HG02884 (cell line): ENCODE data around the gene CKAP5.

Experiments used
- ATAC-seq: cut with Tn5 transposase; IDR thresholded peaks from one replicate; pipeline ENCODE4 v1.9.1; 2021; ENCODE audit warnings: mild to moderate bottlenecking, moderate library complexity; ENCODE audit not compliant: unreplicated experiment

The CKAP5 gene

DNA sequence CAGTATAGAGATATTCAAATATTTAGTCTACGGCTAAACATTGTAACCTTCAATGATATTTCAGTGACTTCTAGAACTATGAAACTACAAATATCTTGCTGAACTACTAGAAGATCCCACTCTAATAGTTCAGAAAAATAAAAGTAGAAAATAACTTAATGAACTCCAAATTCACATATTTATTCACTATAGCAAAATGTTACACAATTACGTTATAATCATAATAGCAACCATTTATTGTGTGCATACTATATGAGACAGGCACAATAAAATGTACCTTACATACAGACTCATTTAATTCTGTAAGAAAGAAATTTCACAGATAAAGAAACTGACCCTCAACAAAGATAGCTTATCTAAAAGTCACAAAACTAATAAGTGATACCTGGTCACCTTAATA is 69.2 kb downstream of the CKAP5 start:
- ATAC-seq: no peak

DNA sequence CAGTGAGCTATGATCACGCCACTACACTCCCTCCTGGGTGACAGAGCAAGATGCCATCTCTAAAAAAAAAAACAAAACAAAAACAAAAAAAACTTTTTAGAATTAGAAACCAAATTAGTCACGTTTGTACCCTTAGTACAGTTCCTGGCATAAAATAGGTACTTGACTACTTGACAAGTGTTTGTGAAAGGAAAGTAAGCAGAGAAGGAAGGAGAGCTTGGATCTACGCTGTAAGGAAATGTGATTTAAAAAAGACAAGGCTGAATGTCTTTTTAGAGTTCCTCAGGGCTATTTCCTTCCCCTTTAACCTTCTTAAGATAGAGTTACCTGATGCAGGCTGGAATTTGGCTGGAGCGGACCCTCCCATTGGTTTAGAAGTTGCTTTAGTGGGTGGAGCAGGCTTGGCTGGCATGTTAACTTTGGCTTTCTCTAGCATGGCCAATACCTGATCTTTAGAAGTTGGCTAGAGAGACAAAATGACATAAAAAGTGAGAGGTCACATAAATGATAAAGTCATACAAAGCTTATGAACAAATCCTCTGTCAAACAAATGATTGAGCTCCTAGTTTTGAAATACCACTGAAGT is 76.4 kb downstream of the CKAP5 start:
- no peak for ATAC-seq

DNA sequence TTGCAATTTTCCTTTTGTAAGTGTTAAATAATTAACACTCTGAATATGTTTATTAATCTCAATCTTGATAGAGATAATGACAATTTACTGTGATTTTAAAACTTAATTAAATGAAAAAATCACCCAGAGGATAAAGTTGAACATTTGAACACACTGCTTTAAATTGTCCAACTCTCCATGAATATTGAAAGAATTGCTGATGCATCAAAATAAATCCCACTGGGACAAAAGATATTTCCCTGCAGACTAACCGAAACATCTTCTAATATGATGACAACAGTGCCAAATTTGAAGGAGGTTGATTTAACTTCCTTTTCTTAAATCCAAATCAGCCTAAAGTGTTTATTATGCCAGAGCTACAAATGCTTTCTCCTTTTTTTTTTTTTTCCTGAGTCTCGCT is 79.4 kb downstream of the CKAP5 start:
- ATAC-seq: no peak

DNA sequence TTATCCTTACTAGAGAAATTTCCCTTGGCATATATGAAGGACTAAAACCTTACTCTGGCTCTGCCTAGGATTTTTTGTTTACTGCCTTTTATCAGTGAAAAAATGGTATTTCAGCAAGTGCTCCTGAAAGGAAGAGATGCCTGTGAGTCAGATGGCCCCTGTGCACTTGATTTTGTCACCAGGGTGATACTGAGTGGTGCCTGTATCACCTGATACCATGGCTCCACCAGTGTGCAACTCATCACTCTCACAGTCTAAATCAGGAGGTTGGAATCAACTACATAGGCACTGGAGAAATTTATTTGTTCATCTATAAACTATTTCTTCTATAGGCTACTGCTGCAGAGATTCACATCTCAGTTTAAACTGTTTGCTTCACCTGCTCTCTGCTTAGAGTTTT is 83.8 kb downstream of the CKAP5 start:
- no peak for ATAC-seq

DNA sequence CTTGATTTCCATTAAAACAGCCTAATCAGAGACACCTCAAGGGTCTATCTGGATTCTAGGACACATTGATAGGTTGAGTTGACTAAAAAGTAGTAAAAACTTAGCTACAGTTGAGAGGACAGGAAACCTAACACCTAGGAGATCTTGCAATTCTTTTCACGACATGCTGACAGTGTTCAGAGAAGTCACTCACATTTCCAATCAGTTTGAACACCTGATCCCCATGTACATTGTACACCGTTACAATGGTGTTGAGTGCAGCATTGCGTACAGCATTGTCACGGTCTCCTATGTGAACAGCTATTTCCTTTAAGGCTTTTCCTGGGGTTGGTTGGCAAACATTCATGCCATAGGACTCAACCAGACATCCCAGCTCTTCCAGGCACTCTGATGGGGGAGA is 84.3 kb downstream of the CKAP5 start:
- ATAC-seq: no peak

DNA sequence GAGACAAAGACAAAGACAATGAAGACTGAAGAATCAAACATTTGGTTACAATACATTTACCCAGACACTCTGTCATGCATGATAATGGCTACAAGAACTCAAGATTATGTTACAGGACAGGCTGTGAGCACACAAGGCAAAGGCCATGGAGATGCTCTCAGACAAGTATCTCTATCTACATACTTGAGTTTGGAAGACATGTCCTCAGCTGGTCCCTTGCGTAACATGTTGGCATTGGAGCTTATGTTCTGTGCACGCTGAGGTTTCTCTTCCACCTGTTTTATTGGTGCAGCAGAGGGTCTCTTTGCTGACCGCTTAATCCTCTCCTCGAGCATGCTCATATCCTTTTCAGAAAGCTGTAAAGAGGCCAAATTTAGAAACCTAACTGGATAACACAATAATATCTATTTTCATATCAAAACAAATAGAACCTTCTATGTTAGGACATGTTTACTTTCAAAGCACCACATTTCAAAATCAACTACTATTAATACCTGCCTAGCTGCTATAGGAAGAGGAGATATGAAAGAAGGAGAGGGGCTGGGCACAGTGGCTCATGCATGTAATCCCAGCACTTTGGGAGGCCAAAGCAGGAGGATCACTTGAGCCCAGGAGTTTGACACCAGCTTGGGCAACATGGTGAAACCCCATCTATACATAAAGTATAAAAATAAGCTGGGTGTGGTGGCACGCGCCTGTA is 85.5 kb downstream of the CKAP5 start:
- no peak for ATAC-seq

DNA sequence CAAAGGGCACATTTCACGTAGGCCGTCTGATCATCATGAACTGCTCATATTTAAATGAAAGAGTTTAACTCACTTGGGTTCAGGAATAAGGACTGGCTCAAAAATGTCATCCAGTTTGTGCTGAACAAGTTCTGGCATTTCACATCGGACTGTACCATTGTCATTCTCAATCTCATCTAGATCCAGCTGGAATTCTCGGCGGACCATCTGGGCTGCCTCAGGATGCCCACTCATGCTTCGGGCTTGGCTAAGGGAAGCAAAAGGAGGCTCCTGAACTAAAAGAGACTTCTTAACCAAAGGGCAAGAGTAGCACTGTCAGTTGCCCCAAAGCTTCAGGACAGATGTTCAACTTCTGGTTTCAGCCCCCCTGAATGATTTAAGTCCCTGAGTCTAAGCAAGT is 86.9 kb downstream of the CKAP5 start:
- ATAC-seq: no peak

DNA sequence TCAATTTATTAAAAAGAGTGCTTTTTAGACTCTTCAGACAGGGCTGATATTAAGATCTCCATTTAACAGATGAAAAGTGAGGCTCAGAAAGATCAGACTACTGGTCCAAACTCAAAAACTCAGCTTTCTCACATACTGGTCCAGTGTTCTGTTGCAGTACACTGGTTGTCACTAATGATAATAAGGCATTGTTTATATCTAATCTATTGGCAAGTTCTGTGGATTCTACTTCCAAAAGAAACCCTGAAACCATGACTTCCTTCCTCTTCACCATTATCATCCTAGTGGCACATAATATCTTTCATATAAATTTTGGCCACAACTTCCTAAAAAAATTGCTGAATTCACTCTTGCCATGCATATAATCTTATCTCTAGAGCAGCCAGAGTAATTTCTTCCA is 90.1 kb downstream of the CKAP5 start:
- ATAC-seq: no peak

DNA sequence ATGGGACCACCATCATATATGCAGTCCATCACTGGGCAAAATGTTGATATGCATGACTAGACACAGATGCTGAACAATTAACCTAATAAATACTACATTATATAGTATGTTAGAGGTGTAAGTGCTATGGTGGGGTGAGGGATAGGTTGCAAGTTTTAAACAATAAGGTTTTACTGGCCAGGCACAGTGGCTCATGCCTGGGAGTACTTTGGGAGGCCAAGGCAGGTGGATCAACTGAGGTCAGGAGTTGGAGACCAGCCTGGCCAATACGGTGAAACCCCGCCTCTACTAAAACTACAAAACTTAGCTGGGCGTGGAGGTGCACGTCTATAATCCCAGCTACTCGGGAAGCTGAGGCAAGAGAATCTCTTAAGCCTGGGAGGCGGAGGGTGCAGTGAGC is 98.9 kb downstream of the CKAP5 start:
- no peak for ATAC-seq

DNA sequence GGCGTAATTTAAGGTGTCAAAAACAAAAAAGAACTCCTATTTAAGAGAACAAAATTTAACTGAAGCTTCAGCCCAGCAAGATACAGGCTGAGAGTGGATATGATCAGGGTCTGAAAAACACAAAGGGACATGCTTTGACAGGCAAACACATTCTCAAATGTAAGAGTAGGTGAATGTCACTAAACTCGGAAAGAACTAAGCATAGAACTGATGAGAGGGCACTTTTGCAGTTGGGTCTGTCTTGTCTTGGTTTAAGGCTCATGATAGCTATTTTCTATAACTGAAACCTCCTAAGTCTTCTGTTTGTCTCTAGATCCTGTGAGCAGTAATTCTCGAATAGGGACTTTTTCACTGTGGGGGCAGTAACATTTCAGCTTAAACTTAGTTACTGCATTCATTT is 100.1 kb downstream of the CKAP5 start:
- no peak for ATAC-seq

DNA sequence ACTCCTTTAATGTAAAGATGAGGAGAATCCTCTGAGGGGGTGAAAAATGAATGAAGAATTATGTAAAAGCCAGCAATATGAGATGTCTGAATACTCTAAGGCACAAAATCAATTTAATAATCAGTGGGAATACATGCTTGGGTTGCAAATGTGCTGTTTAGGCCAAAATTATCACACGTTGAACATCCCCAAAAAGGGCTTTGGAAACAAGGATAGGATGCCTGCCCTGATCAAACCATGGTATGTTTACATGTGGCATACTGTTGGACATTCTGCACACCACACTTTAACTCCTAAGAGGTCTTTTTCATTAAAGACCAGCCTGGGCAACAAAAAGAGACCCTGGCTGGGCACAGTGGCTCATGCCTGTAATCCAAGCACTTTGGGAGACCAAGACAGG is 100.8 kb downstream of the CKAP5 start:
- ATAC-seq: no peak

DNA sequence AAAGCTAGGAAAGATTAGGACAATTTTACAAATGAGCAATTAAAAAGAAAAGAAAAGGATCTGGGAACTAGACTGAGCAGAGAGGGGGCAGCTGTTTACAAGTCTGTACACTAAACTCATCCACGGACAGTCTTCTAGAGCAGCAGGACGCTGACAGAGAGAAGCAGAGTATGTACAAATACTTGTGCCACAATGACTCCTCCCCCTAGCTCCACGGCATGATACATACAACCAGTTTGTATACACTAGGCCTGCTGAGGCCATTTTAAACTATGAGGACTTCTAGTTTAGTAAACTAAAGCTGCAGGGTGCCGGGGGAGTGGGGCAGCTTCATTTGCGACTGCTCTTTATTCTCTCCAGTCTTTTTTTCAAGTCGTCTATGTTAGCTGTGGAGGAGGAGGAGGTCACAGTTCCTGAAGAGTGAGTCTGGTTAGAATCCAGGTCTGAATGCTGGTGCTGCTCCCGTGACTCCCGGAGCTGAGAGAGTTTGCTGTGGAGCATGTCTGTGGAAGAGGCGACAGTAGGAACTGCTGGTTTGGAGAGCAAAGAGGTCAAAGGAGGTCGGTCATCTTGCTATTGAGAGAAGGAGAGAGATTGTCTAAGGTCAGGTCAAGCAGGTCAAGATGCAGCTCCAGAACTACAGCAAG is 102.3 kb downstream of the CKAP5 start:
- ATAC-seq: no peak

DNA sequence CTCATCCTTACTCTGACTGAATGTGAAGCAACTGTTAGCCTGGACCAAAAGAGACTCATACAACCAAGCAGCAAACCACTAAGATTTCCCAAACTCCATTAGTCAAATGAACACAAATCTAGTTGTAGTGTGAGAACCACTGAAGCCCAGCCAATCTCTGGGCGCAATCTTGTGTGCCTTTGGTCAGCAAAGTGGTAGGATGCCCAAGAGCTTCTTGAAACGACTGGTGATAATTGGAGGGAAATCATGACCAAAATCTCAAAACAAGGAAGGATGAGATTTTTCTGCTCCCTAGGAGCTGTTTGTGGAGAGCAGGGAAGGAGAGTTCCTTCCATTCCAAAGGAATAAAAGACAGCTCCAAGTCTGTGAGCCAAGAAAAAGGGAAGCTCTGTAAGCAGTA is 103.0 kb downstream of the CKAP5 start:
- ATAC-seq: no peak

DNA sequence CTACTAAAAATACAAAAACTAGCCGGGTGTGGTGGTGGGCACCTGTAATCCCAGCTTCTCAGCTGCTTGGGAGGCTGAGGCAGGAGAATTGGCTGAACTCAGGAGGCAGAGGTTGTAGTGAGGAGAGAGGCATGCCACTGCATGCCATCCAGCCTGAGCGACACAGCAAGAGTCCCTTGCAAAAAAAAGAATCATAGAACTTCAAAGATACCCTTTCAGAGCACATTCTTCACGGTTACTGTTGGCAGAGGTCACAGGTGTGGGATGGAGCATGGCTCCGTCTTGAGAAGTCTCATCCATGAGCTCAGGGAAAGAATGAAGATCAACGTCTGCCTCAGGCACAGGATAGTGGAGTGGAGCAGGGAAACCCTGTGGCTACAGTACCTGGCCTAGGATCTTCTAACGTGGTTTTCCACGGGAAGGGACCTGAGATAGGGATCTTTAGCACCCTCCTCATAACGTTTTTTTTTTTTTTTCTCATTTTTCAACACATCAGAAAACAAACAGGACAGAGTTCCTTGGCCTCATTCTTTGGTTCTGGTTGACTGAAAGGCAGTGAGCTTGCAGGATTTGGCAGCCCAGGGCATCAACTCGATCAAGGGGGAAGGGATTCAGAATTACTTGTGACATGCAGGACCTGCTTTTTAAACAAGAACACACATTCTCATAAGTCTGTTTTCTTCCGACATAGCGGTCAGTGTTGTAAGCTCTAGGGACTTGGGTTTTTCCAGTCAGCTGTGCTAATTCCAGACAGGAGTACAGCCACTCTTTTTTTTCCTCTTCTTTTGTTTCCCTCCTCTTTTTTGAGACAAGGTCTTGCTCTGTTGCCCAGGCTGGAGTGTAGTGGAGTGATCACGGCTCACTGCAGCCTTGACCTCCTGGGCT is 104.2 kb downstream of the CKAP5 start:
- ATAC-seq: no peak

DNA sequence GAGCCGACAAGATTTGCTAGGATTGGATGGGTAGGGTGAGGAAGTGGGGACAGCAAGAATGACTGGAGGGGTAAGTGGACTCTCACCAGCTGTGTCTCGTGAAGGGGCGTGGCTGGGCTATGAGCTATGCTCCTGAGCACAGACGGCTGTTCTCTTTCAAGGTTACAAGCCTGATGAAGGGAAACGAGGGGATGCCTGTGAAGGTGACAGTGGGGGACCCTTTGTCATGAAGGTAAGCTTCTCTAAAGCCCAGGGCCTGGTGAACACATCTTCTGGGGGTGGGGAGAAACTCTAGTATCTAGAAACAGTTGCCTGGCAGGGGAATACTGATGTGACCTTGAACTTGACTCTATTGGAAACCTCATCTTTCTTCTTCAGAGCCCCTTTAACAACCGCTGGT is 107.2 kb downstream of the CKAP5 start:
- no peak for ATAC-seq

DNA sequence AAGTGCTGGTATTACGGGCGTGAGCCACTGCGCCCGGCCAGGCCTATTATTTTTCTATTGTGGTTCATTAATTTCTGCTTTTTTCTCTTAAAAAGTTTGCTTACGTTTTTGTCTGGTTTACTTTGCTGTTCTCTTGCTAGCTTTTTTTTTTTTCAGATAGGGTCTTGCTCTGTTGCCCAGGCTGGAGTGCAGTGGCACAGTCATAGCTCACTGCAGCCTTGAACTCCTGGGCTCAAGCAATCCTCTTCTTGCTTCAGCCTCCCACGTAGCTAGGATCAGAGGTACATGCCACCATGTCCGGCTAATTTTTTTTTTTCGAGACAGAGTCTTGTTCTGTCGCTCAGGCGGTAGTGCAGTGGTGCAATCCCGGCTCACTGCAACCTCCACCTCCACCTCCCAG is 108.4 kb downstream of the CKAP5 start:
- no peak for ATAC-seq

DNA sequence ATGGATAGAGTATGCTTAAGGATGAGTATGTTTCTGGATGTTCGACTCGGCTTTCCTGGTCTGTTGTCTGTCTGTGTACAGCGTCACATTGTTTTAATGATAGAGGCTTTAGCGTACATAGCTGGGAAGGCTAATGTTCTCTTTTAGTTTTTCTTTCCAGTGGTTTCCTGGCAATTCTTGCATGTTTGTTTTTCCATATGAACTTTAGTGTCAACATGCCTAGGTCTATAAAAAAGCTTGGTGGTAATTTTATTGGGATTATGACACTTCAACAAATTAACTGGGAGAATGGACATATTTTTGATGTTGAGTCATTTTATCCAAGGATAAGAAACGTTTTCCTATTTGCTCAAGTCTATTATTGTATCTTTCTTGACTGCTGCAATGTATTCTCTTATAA is 109.5 kb downstream of the CKAP5 start:
- ATAC-seq: no peak

DNA sequence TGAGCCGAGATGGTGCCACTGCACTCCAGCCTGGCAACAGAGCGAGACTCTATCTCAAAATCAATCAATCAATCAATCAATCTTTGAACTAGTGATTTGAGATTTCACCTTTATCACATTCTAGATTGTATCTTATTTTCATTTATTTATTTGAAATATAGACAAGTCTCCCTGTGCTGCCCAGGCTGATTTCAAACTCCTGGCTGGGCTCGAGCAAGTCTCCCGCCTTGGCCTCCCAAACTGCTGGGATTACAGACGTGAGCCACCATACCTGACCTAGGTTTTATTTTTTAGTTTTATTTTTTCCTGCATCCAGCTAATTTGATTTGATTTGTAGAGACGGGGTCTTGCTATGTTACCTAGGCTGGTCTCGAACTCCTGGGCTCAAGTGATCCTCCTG is 109.9 kb downstream of the CKAP5 start:
- ATAC-seq: no peak

DNA sequence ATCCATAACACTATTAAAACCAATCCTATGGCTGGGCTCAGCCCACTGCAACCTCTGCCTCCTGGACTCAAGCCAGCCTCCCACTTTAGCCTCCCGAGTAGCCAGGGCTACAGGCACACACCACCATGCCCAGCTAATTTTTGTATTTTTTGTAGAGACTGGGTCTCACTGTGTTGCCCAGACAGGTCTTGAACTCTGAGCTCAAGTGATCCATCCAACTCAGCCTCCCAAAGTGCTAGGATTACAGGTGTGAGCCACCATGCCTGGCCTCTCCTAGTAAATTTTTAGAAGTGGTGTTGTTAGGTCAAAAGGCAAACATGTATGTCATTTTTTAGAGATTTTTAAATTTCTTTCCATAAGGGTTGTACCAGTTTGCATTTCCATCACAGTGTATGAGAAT is 112.8 kb downstream of the CKAP5 start:
- ATAC-seq: no peak

DNA sequence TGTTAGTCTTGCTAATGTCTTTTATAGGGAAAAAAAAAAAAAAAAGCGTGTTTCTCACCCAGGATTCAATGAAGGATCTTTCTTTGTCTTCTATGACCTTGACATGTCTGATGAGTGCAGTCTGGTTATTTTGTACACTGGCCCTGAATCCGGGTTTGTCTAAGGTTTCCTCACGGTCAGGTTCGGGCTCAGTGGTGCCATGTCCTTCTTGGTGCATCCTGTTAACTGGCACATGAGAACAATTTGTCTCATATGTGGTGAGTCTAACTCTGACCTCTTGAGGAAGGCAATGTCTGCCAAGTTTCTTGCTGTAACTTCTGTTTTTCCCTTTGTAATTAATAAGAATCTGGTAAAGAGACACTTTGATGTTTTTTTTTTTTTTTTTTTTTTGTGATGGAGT is 114.5 kb downstream of the CKAP5 start:
- no peak for ATAC-seq

DNA sequence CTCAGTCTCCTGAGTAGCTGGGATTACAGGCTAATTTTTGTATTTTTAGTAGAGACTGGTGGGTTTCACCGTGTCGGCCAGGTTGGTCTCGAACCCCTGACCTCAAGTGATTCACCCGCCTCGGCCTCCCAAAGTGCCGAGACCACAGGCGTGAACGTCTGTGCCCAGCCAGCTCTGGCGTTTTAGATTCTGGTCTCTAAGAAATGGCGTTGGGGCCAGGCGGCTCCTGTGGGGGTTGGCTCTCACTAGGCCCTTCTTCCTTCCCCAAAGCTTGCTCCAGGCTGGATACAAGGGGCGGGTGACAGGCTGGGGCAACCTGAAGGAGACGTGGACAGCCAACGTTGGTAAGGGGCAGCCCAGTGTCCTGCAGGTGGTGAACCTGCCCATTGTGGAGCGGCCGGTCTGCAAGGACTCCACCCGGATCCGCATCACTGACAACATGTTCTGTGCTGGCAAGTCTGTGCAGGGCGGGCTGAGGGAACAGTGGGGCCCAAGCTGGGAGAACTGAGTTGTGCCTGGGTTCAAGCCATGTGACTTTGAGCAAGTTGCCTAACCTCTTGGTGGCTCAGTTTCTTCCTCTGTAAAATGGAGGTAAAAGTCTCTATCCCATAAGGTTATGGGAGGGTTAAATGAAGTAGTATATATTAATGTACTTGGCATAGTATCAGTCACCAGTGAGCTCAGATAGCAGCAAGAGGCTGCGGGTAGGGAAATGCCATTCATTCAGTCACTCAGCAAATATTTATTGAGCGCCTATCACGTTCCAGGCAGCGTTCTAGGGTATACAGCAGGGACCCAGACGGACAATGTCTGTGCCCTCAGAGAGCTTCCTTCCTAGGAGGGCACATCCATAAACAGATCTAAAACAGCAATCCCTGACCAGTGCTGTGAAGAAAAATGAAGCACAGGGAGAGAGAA is 116.7 kb downstream of the CKAP5 start:
- ATAC-seq: no peak
